Activated CD4-positive, alpha-beta T cell treated with anti-CD3 and anti-CD28 coated beads, Interleukin-2, amount 10 ng/mL, durations not matched to agents 7 days and 5 days (primary cell): ENCODE results near the gene SHFL. TPM values are rescaled to one million over a fixed set of nuclear protein-coding genes. Genes with fewer than 3 reads are reported as not detected.

Source experiments
- CTCF ChIA-PET: fragments of 350-600 bp; sonication (Branson Sonifier 250); formaldehyde crosslinking; loops from one replicate; lab custom pipeline; 2021; ENCODE audit warnings: antibody characterized with exemption; lab: Charles Lee
- POLR2A ChIA-PET: fragments of 350-600 bp; sonication (Branson Sonifier 250); formaldehyde crosslinking; loops from one replicate; lab custom pipeline; 2021; ENCODE audit warnings: antibody characterized with exemption; lab: Charles Lee
- DNase-seq: peaks from one replicate; pipeline ENCODE4 v3.0.0-alpha.2; 2020
- H3K27ac Mint-ChIP-seq: one replicate; pipeline ENCODE4 v1.8.0; 2021; ENCODE audit warnings: mild to moderate bottlenecking, moderate library complexity, mixed read lengths
- H3K27me3 Mint-ChIP-seq: one replicate; pipeline ENCODE4 v1.8.0; 2021; ENCODE audit warnings: mixed read lengths
- H3K36me3 Mint-ChIP-seq: one replicate; pipeline ENCODE4 v1.8.0; 2021; ENCODE audit warnings: low read depth, mixed read lengths
- H3K4me1 Mint-ChIP-seq: one replicate; pipeline ENCODE4 v1.8.0; 2021; ENCODE audit warnings: mixed read lengths
- H3K4me3 Mint-ChIP-seq: one replicate; pipeline ENCODE4 v1.8.0; 2021; ENCODE audit warnings: mild to moderate bottlenecking, moderate library complexity, mixed read lengths
- H3K9me3 Mint-ChIP-seq: one replicate; pipeline ENCODE4 v1.8.0; 2021; ENCODE audit warnings: mixed read lengths
- total RNA-seq, 2 experiments: library from RNA; stranded (reverse); gene quantifications; one replicate each; pipeline ENCODE4 v1.2.3, GENCODE V29; 2021

The SHFL gene
- total RNA-seq, 2 experiments from 2014 or later = 100 to 108 TPM

GRCh38 chr19:10113592-10113963 lies 27.5 kb downstream of the SHFL start:
- CTCF ChIA-PET = interaction anchor here (0.6 to 3.4 kb wide), 9 partner anchors 8 to 183 kb away, joined by 3 to 12 read pairs (median 5); partner anchors contain the start of gene ANGPTL6
- no peak for DNase-seq

GRCh38 chr19:10113964-10114650 lies 28.0 kb downstream of the SHFL start:
- Mint-ChIP-seq H3K4me1 (peaks cover 51% of the 10 kb centered on the region), H3K36me3 (peaks cover 47% of the 10 kb centered on the region), H3K4me3 (no peak overlapping the region), H3K27me3 (no peaks in the 10 kb centered on the region), H3K9me3 (no peaks in the 10 kb centered on the region), H3K27ac (no peak overlapping the region)
- ChIA-PET CTCF (interaction anchor here (0.6 to 3.4 kb wide), 7 partner anchors 8 to 183 kb away, joined by 3 to 12 read pairs (median 5); partner anchors contain the start of gene ANGPTL6), POLR2A (no interaction called here)
- no peak for DNase-seq

More at GRCh38 chr19:10113592-10113963, 27.5 kb downstream of the SHFL start:
- Mint-ChIP-seq H3K27ac (peak overlapping the region; percentile 9), H3K4me3 (no peak overlapping the region), H3K9me3 (no peaks in the 10 kb centered on the region), H3K4me1 (peaks cover 47% of the 10 kb centered on the region), H3K36me3 (peaks cover 48% of the 10 kb centered on the region), H3K27me3 (no peaks in the 10 kb centered on the region)
- POLR2A ChIA-PET = interaction anchor here (0.5 kb wide), 1 partner anchor 17 kb away, joined by 3 read pairs; no protein-coding TSS in a partner anchor

GRCh38 chr19:10114651-10115391 lies 28.7 kb downstream of the SHFL start:
- H3K9me3 Mint-ChIP-seq = no peaks in the 10 kb centered on the region
- H3K36me3 Mint-ChIP-seq = peaks cover 43% of the 10 kb centered on the region

GRCh38 chr19:10115392-10116084 lies 29.4 kb downstream of the SHFL start:
- Mint-ChIP-seq H3K4me1 (peaks cover 46% of the 10 kb centered on the region), H3K36me3 (peaks cover 38% of the 10 kb centered on the region), H3K9me3 (no peaks in the 10 kb centered on the region), H3K4me3 (no peak overlapping the region), H3K27me3 (no peaks in the 10 kb centered on the region), H3K27ac (no peak overlapping the region)
- ChIA-PET POLR2A (no interaction called here), CTCF (interaction anchor here (0.8 to 3.7 kb wide), 3 partner anchors 9 to 115 kb away, joined by 3 to 13 read pairs (median 3); partner anchors contain the start of gene PPAN)
- DNase-seq = no peak

More at GRCh38 chr19:10114651-10115391, 28.7 kb downstream of the SHFL start:
- Mint-ChIP-seq H3K4me1 (peaks cover 48% of the 10 kb centered on the region), H3K27ac (no peak overlapping the region), H3K4me3 (no peak overlapping the region), H3K27me3 (no peaks in the 10 kb centered on the region)
- POLR2A ChIA-PET = no interaction called here
- CTCF ChIA-PET = interaction anchor here (3.4 to 3.7 kb wide), 2 partner anchors 8 to 15 kb away, joined by 12 to 13 read pairs; partner anchors contain the start of gene PPAN
- DNase-seq = no peak

- Mint-ChIP-seq H3K27ac (no peak overlapping the region), H3K36me3 (peaks cover 34% of the 10 kb centered on the region), H3K4me1 (peaks cover 42% of the 10 kb centered on the region), H3K4me3 (no peak overlapping the region), H3K27me3 (no peaks in the 10 kb centered on the region), H3K9me3 (no peaks in the 10 kb centered on the region)
- ChIA-PET CTCF (interaction anchor here (0.7 to 3.7 kb wide), 4 partner anchors 9 to 116 kb away, joined by 3 to 13 read pairs (median 3); partner anchors contain the start of gene PPAN), POLR2A (no interaction called here)
- no peak for DNase-seq
These were observed 30.2 kb downstream of the SHFL start for GRCh38 chr19:10116085-10116865.

- peaks cover 35% of the 10 kb centered on the region for H3K4me1 Mint-ChIP-seq
- no peaks in the 10 kb centered on the region for H3K27me3 Mint-ChIP-seq
- H3K36me3 Mint-ChIP-seq = peaks cover 32% of the 10 kb centered on the region
- POLR2A ChIA-PET = interaction anchor here (0.6 kb wide), 1 partner anchor 8 kb away, joined by 3 read pairs; no protein-coding TSS in a partner anchor
- CTCF ChIA-PET = interaction anchor here (0.7 to 3.7 kb wide), 7 partner anchors 10 to 185 kb away, joined by 3 to 13 read pairs (median 3); partner anchors contain the start of gene PPAN
- no peak overlapping the region for H3K27ac Mint-ChIP-seq
- H3K4me3 Mint-ChIP-seq = no peak overlapping the region
- no peak for DNase-seq
- no peaks in the 10 kb centered on the region for H3K9me3 Mint-ChIP-seq
These were observed 30.9 kb downstream of the SHFL start for GRCh38 chr19:10116866-10117616.

GRCh38 chr19:10118960-10119359 lies 32.8 kb downstream of the SHFL start:
- Mint-ChIP-seq H3K4me1 (peaks cover 22% of the 10 kb centered on the region), H3K27me3 (no peaks in the 10 kb centered on the region), H3K4me3 (peak overlapping the region; percentile 94), H3K27ac (peak overlapping the region; percentile 91), H3K9me3 (no peaks in the 10 kb centered on the region), H3K36me3 (peaks cover 27% of the 10 kb centered on the region)
- DNase-seq = no peak
- CTCF ChIA-PET = interaction anchor here (0.9 to 1.4 kb wide), 3 partner anchors 11 to 140 kb away, joined by 3 to 5 read pairs (median 3); partner anchors contain the start of gene PPAN
- POLR2A ChIA-PET = no interaction called here

- H3K4me3 Mint-ChIP-seq = no peak overlapping the region
- H3K27me3 Mint-ChIP-seq = no peaks in the 10 kb centered on the region
- peaks cover 20% of the 10 kb centered on the region for H3K4me1 Mint-ChIP-seq
- no peak overlapping the region for H3K27ac Mint-ChIP-seq
- ChIA-PET CTCF (interaction anchor here (0.6 to 2.2 kb wide), 13 partner anchors 9 to 881 kb away, joined by 3 to 9 read pairs (median 4); partner anchors contain the start of gene PPAN), POLR2A (no interaction called here)
- DNase-seq = no peak
- no peaks in the 10 kb centered on the region for H3K9me3 Mint-ChIP-seq
- peaks cover 24% of the 10 kb centered on the region for H3K36me3 Mint-ChIP-seq
These were observed 34.5 kb downstream of the SHFL start for GRCh38 chr19:10120538-10121189.

GRCh38 chr19:10122045-10122444 lies 35.9 kb downstream of the SHFL start:
- POLR2A ChIA-PET = no interaction called here

GRCh38 chr19:10124429-10124828 lies 38.3 kb downstream of the SHFL start:
- Mint-ChIP-seq H3K9me3 (no peaks in the 10 kb centered on the region), H3K36me3 (peaks cover 14% of the 10 kb centered on the region), H3K4me3 (no peak overlapping the region), H3K27me3 (no peaks in the 10 kb centered on the region), H3K27ac (no peak overlapping the region), H3K4me1 (peaks cover 8% of the 10 kb centered on the region)
- POLR2A ChIA-PET = no interaction called here
- no peak for DNase-seq
- CTCF ChIA-PET = interaction anchor here (0.7 kb wide), 1 partner anchor 468 kb away, joined by 4 read pairs; no protein-coding TSS in a partner anchor

More at GRCh38 chr19:10122045-10122444, 35.9 kb downstream of the SHFL start:
- H3K4me1 Mint-ChIP-seq = peaks cover 15% of the 10 kb centered on the region
- no peak for DNase-seq
- H3K27me3 Mint-ChIP-seq = no peaks in the 10 kb centered on the region
- CTCF ChIA-PET = interaction anchor here (0.7 to 1.5 kb wide), 5 partner anchors 9 to 69 kb away, joined by 3 to 5 read pairs (median 3); partner anchors contain the start of gene PPAN
- H3K27ac Mint-ChIP-seq = no peak overlapping the region
- no peaks in the 10 kb centered on the region for H3K9me3 Mint-ChIP-seq
- peaks cover 18% of the 10 kb centered on the region for H3K36me3 Mint-ChIP-seq
- no peak overlapping the region for H3K4me3 Mint-ChIP-seq
